ENCODE measurements around the gene NCOA3.
"Not testable (repeated sequence)": the region's sequence is repeated elsewhere in the genome, so short reads cannot be mapped to it uniquely, and the experiment has no call there.

The NCOA3 gene

GRCh38 chr20:47551222-47551621, 49.5 kb downstream of the NCOA3 start:
- no peak for TF ChIP-seq CTCF (IDR thresholded peaks at IDR 0.05; ENCODE audit: insufficient read depth, missing control alignments)
- DNase-seq (ENCODE audit: insufficient read length, low spot score) (no peak), FAIRE-seq (no peak)

GRCh38 chr20:47551841-47552240, 50.2 kb downstream of the NCOA3 start:
- no peak for TF ChIP-seq CTCF (IDR thresholded peaks at IDR 0.05; ENCODE audit: insufficient read depth, missing control alignments)
- DNase-seq (ENCODE audit: insufficient read length, low spot score) (no peak), FAIRE-seq (peak; percentile 67)

DNA sequence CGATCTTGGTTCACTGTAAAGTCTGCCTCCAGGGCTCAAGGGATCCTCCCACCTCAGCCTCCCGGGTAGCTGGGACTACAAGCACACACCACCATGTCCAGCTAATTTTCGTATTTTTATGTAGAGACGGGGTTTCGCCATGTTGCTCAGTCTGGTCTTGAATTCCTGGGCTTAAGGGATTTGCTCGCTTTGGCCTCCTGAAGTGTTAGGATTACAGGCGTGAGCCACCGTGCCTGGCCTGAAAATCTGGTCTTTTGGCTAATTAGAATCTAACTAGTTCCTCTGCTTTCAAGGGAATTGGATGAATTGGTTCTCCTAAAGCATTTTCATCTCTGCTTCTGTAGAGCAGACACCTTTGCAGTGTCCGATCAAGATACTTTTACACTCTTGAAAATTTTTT, 51.3 kb downstream of the NCOA3 start:
- TF ChIP-seq CTCF (IDR thresholded peaks at IDR 0.05; ENCODE audit: insufficient read depth, missing control alignments), result no peak
- FAIRE-seq (no peak), DNase-seq (ENCODE audit: insufficient read length, low spot score) (no peak)

DNA sequence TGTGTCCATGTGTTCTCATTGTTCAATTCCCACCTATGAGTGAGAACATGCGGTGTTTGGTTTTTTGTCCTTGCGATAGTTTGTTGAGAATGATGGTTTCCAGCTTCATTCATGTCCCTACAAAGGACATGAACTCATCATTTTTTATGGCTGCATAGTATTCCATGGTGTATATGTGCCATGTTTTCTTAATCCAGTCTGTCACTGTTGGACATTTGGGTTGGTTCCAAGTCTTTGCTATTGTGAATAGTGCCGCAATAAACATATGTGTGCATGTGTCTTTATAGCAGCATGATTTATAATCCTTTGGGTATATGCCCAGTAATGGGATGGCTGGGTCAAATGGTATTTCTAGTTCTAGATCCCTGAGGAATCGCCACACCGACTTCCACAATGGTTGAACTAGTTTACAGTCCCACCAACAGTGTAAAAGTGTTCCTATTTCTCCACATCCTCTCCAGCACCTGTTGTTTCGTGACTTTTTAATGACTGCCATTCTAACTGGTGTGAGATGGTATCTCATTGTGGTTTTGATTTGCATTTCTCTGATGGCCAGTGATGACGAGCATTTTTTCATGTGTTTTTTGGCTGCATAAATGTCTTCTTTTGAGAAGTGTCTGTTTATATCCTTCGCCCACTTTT, 52.0 kb downstream of the NCOA3 start:
- FAIRE-seq; DNase-seq (ENCODE audit: insufficient read length, low spot score): not testable (repeated sequence)

- DNase-seq (ENCODE audit: insufficient read length, low spot score); FAIRE-seq: not testable (repeated sequence)
Measured at GRCh38 chr20:47554283-47554682, 52.6 kb downstream of the NCOA3 start.

DNA sequence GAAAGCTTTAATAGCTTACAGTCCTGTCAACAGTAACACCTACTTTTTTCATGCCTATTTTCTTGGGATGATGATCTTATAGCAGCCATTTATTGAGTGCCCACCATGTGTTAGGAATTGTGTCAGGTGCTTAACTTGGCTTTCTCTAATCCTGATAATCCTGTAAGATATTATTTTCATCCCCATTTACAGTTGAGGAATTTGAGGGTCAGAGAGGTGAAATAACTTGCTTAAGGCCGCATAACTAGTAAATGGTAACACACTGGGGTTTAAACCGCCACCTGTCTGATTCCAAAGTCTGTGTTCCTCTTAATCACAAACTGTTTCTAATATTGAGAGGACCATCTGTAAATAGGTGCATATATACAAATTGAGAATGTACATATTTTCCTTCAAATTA, 55.5 kb downstream of the NCOA3 start:
- TF ChIP-seq CTCF (IDR thresholded peaks at IDR 0.05; ENCODE audit: insufficient read depth, missing control alignments), result no peak
- DNase-seq (ENCODE audit: insufficient read length, low spot score), result peak; percentile 27
- peak; percentile 25 for FAIRE-seq

DNA sequence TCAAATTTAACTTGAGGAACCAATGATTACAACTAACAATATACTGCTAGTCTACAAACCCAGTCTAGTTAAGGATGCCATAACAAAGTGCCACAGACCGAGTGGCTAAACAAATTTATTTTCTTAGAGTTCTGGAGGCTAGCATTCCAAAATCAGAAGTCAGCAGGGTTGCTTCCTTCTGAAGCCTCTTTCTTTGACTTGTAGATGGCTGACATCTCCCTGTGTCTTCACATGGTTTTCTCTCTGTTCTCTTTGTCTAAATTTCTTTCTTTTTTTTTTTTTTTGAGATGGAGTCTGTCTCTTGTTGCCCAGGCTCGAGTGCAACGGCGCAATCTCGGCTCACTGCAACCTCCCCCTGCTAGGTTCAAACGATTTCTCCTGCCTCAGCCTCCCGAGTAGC, 56.1 kb downstream of the NCOA3 start:
- DNase-seq (ENCODE audit: insufficient read length, low spot score) (no peak), FAIRE-seq (no peak)
- TF ChIP-seq CTCF (IDR thresholded peaks at IDR 0.05; ENCODE audit: insufficient read depth, missing control alignments), result no peak

GRCh38 chr20:47558295-47559066, 56.8 kb downstream of the NCOA3 start:
- TF ChIP-seq CTCF (IDR thresholded peaks at IDR 0.05; ENCODE audit: insufficient read depth, missing control alignments), result no peak
- no peak for FAIRE-seq
- no peak for DNase-seq (ENCODE audit: insufficient read length, low spot score)
